Skeletal muscle tissue (tissue), 4 donors: ENCODE data around the gene C2orf42. TPM values are rescaled to one million over a fixed set of nuclear protein-coding genes. Genes with fewer than 3 reads are reported as not detected.
"Not testable (repeated sequence)": the region's sequence is repeated elsewhere in the genome, so short reads cannot be mapped to it uniquely, and the experiment has no call there.

Source experiments
- H3K27ac ChIP-seq: one replicate; pipeline ENCODE4 v1.7.0; 2013; ENCODE audit warnings: mild to moderate bottlenecking, low read depth, low read length, inconsistent platforms
- H3K27me3 ChIP-seq, 3 donors: one replicate each; pipeline ENCODE4 v1.7.0; 2013; ENCODE audit warnings: low read length in 3 of 3; ENCODE audit not compliant: control insufficient read depth in 3 of 3, insufficient read depth in 3 of 3
- H3K36me3 ChIP-seq, 3 donors: one replicate each; pipeline ENCODE4 v1.7.0; 2013; ENCODE audit warnings: low read length in 3 of 3; ENCODE audit not compliant: control insufficient read depth in 3 of 3, insufficient read depth in 3 of 3
- H3K4me1 ChIP-seq, 3 donors: one replicate each; pipeline ENCODE4 v1.7.0; 2013; ENCODE audit warnings: low read length in 3 of 3, mild to moderate bottlenecking in 3 of 3; ENCODE audit not compliant: control insufficient read depth in 3 of 3, insufficient read depth in 3 of 3
- H3K4me3 ChIP-seq, 3 donors: one replicate each; pipeline ENCODE4 v1.7.0; 2013; ENCODE audit warnings: low read length in 3 of 3
- H3K9ac ChIP-seq, 3 donors: one replicate each; pipeline ENCODE4 v1.7.0; 2013; ENCODE audit warnings: low read length in 3 of 3, mild to moderate bottlenecking in 3 of 3, moderate library complexity in 2 of 3, low read depth in 1 of 3
- H3K9me3 ChIP-seq, 3 donors: one replicate each; pipeline ENCODE4 v1.7.0; 2013; ENCODE audit warnings: low read length in 3 of 3; ENCODE audit not compliant: control insufficient read depth in 3 of 3
- total RNA-seq: library from RNA; depleted of rRNA; stranded (reverse); fragments of >200 nt; gene quantifications from one replicate; pipeline ENCODE4 v1.2.3, GENCODE V29; 2014
- donor health status: Osteomylitis.

The C2orf42 gene
- total RNA-seq, 1 donor from 2014 or later, result 19.8 TPM

DNA sequence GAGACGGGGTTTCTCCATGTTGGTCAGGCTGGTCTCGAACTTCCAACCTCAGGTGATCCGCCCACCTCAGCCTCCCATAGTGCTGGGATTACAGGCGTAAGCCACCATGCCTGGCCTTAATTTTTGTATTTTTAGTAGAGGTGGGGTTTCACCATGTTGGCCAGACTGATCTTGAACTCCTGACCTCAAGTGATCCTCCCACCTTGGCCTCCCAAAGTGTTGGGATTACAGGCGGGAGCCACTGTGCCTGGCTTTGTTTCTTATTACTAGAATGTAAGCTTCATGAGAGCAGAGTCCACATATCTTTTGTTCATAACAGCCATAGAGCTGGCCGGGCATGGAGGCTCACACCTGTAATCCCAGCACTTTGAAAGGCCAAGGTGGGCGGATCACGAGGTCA, 84.7 kb downstream of the C2orf42 start:
- not testable (repeated sequence) for H3K27ac ChIP-seq, H3K9me3 ChIP-seq, H3K4me3 ChIP-seq, H3K27me3 ChIP-seq, H3K9ac ChIP-seq, H3K36me3 ChIP-seq
- H3K4me1 ChIP-seq, result peaks cover 0 to 19% (median 17%) of the 10 kb centered on the region in 3 donors

DNA sequence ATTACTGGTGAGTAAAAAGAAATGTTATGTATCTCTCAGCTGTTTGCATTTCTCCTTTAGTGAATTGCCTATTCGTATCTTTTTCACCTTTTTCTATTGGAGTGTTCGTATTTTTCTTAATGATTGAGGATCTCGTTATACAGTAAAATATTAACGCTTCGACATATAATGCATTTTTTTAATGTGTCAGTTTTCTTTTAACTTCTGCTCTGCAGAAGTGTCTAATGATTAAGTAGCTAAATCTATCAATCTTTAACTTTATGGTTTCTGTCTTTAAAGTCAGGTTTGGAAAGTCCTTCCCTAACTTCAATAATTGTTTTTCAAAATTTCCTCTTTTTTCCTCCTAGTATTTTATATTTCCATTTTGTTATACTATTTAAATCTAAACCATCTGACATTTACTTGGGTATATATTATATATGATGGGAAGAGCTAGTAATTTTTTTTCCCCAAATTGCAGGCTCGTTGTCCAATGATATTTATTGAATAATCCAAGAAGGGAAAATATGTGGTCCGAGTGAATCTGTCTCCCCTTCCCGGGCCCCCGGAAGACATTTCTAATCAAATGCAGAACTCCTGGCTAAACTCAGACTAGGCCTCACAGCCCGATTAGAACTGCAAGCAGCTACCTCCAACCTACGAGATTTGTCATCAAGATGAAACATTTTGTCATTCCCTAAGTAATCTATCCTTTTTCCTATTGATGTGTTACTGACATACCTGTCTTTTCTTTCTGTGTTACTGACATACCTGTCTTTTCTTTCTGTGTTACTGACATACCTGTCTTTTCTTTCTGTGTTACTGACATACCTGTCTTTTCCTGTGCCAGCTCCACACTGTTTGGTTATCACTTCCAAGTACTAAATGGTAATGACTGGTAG, 86.3 kb downstream of the C2orf42 start:
- H3K27me3 ChIP-seq, result no peaks in the 10 kb centered on the region
- no peaks in the 10 kb centered on the region for H3K9me3 ChIP-seq
- peaks cover 0 to 19% (median 17%) of the 10 kb centered on the region in 3 donors for H3K4me1 ChIP-seq
- H3K9ac ChIP-seq, result peak overlapping the region in 2 of 3 donors; percentile 27
- H3K4me3 ChIP-seq, result peak overlapping the region in 1 of 3 donors; percentile 21
- H3K27ac ChIP-seq, result no peak overlapping the region
- no peaks in the 10 kb centered on the region for H3K36me3 ChIP-seq

DNA sequence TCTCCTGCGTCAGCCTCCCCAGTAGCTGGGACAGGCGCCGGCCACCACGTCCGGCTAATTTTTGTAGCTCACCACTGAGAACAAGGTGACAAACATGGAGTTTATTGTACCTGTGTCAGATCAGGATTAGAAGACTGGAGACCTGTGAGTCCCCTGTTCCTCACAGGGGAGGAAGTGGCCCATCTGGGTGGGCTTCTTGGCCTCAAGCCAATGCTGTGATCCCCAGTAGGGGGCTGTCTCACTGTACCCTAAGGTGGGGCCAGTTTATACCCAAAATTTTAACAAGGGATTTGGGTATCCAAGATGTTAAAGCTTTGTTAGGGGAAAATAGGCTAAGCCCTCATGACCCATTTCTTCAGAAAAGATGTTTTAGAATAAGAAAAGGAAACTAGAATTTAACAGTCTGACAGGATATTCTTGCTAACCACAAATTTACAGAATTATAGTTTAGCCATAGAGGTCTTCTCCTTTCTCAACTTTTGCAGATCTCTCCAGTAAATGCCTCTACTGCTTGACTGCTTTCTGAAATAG, 87.2 kb downstream of the C2orf42 start:
- Histone ChIP-seq H3K27ac (no peak overlapping the region), H3K4me3 (no peak overlapping the region), H3K36me3 (no peaks in the 10 kb centered on the region), H3K4me1 (peaks cover 0 to 15% (median 12%) of the 10 kb centered on the region in 3 donors), H3K9ac (no peak overlapping the region), H3K27me3 (no peaks in the 10 kb centered on the region), H3K9me3 (no peaks in the 10 kb centered on the region)

DNA sequence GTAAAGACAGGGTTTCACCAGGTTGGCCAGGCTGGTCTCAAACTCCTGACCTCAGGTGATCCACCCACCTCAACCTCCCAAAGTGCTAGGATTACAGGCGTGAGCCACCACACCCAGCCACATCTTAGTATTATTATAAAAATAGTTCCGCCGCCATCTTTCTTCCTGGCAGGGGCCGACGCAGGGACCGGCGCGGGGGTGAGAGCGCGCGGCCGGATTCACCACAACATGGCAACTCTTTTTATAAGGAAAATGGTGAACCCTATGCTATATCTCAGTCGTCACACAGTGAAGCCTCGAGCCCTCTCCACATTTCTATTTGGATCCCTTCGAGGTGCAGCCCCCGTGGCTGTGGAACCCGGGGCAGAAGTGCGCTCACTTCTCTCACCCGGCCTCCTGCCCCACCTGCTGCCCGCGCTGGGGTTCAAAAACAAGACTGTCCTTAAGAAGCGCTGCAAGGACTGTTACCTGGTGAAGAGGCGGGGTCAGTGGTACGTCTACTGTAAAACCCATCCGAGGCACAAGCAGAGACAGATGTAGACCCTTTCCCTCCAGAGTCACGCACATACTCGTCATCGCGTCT, 88.4 kb downstream of the C2orf42 start:
- not testable (repeated sequence) for H3K9ac ChIP-seq, H3K36me3 ChIP-seq, H3K4me3 ChIP-seq, H3K27ac ChIP-seq, H3K9me3 ChIP-seq, H3K4me1 ChIP-seq, H3K27me3 ChIP-seq

DNA sequence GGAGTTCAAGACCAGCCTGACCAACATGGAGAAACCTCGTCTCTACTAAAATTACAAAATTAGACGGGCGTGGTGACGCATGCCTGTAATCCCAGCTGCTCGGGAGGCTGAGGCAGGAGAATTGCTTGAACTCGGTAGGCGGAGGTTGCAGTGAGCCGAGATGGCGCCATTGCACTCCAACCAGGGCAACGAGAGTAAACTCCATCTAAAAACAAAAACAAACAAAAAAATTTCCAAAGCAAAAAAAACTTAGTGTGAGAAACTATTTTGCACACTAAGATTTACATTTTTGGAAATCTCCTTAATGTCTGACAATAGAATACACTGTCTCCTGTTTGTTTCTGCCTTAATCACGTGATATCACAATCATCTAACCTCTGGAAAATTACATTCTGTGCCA, 89.1 kb downstream of the C2orf42 start:
- not testable (repeated sequence) for H3K27ac ChIP-seq, H3K9ac ChIP-seq, H3K36me3 ChIP-seq

DNA sequence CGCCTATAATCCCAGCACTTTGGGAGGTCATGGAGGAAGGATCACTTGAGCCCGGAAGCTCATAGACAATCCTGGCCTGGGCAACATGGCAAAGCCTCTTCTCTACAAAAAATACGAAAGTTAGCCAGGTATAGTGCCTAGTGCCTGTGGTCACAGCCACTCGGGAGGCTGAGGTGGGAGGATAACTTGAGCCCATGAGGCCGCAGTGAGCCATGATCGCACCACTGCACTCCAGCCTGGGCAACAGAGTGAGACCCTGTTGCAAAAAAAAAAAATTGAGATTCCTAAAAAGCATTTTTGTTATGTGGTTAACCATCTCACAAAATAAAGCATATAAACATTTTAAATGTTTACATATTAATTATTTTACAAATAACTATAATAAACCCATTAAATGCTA, 89.6 kb downstream of the C2orf42 start:
- no peaks in the 10 kb centered on the region for H3K36me3 ChIP-seq
- H3K9ac ChIP-seq, result no peak overlapping the region
- no peak overlapping the region for H3K4me3 ChIP-seq
- H3K27ac ChIP-seq, result no peak overlapping the region
- H3K27me3 ChIP-seq, result no peaks in the 10 kb centered on the region
- peaks cover 0 to 8% (median 4%) of the 10 kb centered on the region in 3 donors for H3K4me1 ChIP-seq
- H3K9me3 ChIP-seq, result no peaks in the 10 kb centered on the region

More for the DNA sequence above, 89.1 kb downstream of the C2orf42 start:
- H3K4me1 ChIP-seq, H3K27me3 ChIP-seq, H3K4me3 ChIP-seq, H3K9me3 ChIP-seq: not testable (repeated sequence)

Other genes with a start within 250 kb of the C2orf42 start
- 1.6 TPM for gene ASPRV1, start 229.4 kb downstream of the C2orf42 start, total RNA-seq
- 45.4 TPM for gene PCBP1, start 103.5 kb downstream of the C2orf42 start, total RNA-seq
- 136 TPM for gene TIA1, start 57.6 kb upstream of the C2orf42 start, total RNA-seq
- gene PCYOX1, start 67.1 kb upstream of the C2orf42 start, total RNA-seq, result 31.8 TPM
- 105 TPM for gene SNRPG, start 102.7 kb upstream of the C2orf42 start, total RNA-seq
- 35.5 TPM for gene FAM136A, start 111.0 kb upstream of the C2orf42 start, total RNA-seq